HepG2 (cell line): ENCODE data around the gene CYP4F12. TPM values are rescaled to one million over a fixed set of nuclear protein-coding genes. Genes with fewer than 3 reads are reported as not detected.

Source experiments
- ATAD3A ChIP-seq: sonication (generic); formaldehyde crosslinking; IDR thresholded peaks from 2 replicates; pipeline ENCODE4 v1.4.0; 2020; ENCODE audit warnings: missing genetic modification reagents
- ELF1 ChIP-seq: sonication (generic); formaldehyde crosslinking; IDR thresholded peaks from 2 replicates; pipeline ENCODE4 v1.4.0; 2020; ENCODE audit warnings: missing genetic modification reagents
- ETV5 ChIP-seq: IDR thresholded peaks from 2 replicates; pipeline ENCODE4 v1.6.1; 2018; ENCODE audit warnings: missing biosample characterization, missing genetic modification reagents, inconsistent platforms, borderline replicate concordance
- GATAD1 ChIP-seq: IDR thresholded peaks from 2 replicates; pipeline ENCODE4 v1.6.1; 2016; ENCODE audit warnings: missing genetic modification reagents, missing compliant biosample characterization
- HNRNPLL ChIP-seq: fragments of 200-400 bp; formaldehyde crosslinking; IDR thresholded peaks from 2 replicates; pipeline ENCODE4 v1.6.1; 2017; ENCODE audit warnings: mild to moderate bottlenecking, low read depth, low read length; ENCODE audit not compliant: poor library complexity, severe bottlenecking
- HOXD1 ChIP-seq: sonication (generic); formaldehyde crosslinking; IDR thresholded peaks from 2 replicates; pipeline ENCODE4 v1.5.0; 2020; ENCODE audit warnings: missing genetic modification reagents
- MAZ ChIP-seq, 2 experiments: sonication (generic) in 1 of 2; formaldehyde crosslinking in 1 of 2; IDR thresholded peaks; 2 replicates each; pipeline versions ENCODE4 v1.5.0 to v1.6.1; 2012 to 2020; ENCODE audit warnings: low read depth in 2 of 2, mild to moderate bottlenecking in 2 of 2, borderline replicate concordance in 1 of 2, improper control_type of control experiment in 1 of 2, low read length in 1 of 2, missing genetic modification reagents in 1 of 2, moderate library complexity in 1 of 2
- MXD3 ChIP-seq: IDR thresholded peaks from 2 replicates; pipeline ENCODE4 v1.6.1; 2016; ENCODE audit warnings: mild to moderate bottlenecking, missing biosample characterization, missing genetic modification reagents
- NCOA2 ChIP-seq: sonication (generic); formaldehyde crosslinking; IDR thresholded peaks from 2 replicates; pipeline ENCODE4 v1.8.0; 2022; ENCODE audit warnings: inconsistent platforms
- RXRB ChIP-seq: IDR thresholded peaks from 2 replicates; pipeline ENCODE4 v1.6.1; 2016; ENCODE audit warnings: borderline replicate concordance, missing genetic modification reagents, missing compliant biosample characterization
- ZBTB25 ChIP-seq: IDR thresholded peaks from 2 replicates; pipeline ENCODE4 v1.6.1; 2018; ENCODE audit warnings: missing genetic modification reagents
- ZBTB7B ChIP-seq: sonication (generic); formaldehyde crosslinking; IDR thresholded peaks from 2 replicates; pipeline ENCODE4 v1.4.0; 2020; ENCODE audit warnings: missing genetic modification reagents
- ZBTB8A ChIP-seq: sonication (generic); formaldehyde crosslinking; IDR thresholded peaks from 2 replicates; pipeline ENCODE4 v1.4.0; 2020; ENCODE audit warnings: mild to moderate bottlenecking, low read depth, missing genetic modification reagents, borderline replicate concordance
- ZNF280B ChIP-seq: sonication (generic); formaldehyde crosslinking; IDR thresholded peaks from 2 replicates; pipeline ENCODE4 v1.5.0; 2020; ENCODE audit warnings: missing genetic modification reagents, mild to moderate bottlenecking, borderline replicate concordance
- ZNF331 ChIP-seq: sonication (generic); formaldehyde crosslinking; IDR thresholded peaks from 2 replicates; pipeline ENCODE4 v1.4.0; 2020; ENCODE audit warnings: missing genetic modification reagents
- ZNF501 ChIP-seq: sonication (generic); formaldehyde crosslinking; IDR thresholded peaks from 2 replicates; pipeline ENCODE4 v1.5.1; 2020; ENCODE audit warnings: mild to moderate bottlenecking, moderate library complexity, missing genetic modification reagents
- ZUFSP ChIP-seq: sonication (generic); formaldehyde crosslinking; IDR thresholded peaks from 2 replicates; pipeline ENCODE4 v1.9.0; 2021; ENCODE audit warnings: missing genetic modification reagents, mild to moderate bottlenecking, borderline replicate concordance
- polyA plus RNA-seq, 8 experiments: library from polyadenylated mRNA; depleted of rRNA in 3 of 8; stranded (reverse) in 7 of 8; unstranded in 1 of 8; fragments of >200 nt; fragmentation: Illumina TruSeq in 4 of 8; extraction: Trizol in 4 of 8; gene quantifications; 2 replicates each; pipeline versions ENCODE4 v1.2.1 to v1.2.3, GENCODE V29; 2011 to 2016; ENCODE audit warnings: low read depth in 4 of 8, missing spikeins in 1 of 8, mixed read lengths in 1 of 8; ENCODE audit not compliant: insufficient read depth in 1 of 8
- total RNA-seq, 5 experiments: library from RNA; depleted of rRNA; stranded (reverse); fragments of >200 nt; fragmentation: Illumina TruSeq; extraction: Trizol; gene quantifications; 2 replicates each; pipeline ENCODE4 v1.2.3, GENCODE V29; 2016; ENCODE audit warnings: low read depth in 1 of 5

The CYP4F12 gene
- total and polyA plus RNA-seq, 2 of the 13 experiments (the other 11 are each of a cell fraction or from before 2014, with no cell fraction given) = 29.9 to 30.8 TPM

- no peak for TF ChIP-seq ETV5
- no peak for TF ChIP-seq ZUFSP (CRISPR knock-in tag)
- TF ChIP-seq MAZ (IDR thresholded peaks at IDR 0.05; ENCODE audit: borderline replicate concordance, low read depth, low read length) = no peak
- TF ChIP-seq MAZ (CRISPR knock-in tag; IDR thresholded peaks at IDR 0.05; ENCODE audit: low read depth) = no peak
- no peak for TF ChIP-seq ZNF280B (CRISPR knock-in tag)
- TF ChIP-seq MXD3 = no peak
- no peak for TF ChIP-seq ZBTB25
- peak; percentile 61; the same call in 1 of the 2 replicates for TF ChIP-seq ZNF331 (CRISPR knock-in tag)
- no peak for TF ChIP-seq GATAD1
- TF ChIP-seq ELF1 (CRISPR knock-in tag) = no peak
- TF ChIP-seq ATAD3A (CRISPR knock-in tag) = no peak
- TF ChIP-seq ZBTB7B (CRISPR knock-in tag) = no peak
- TF ChIP-seq NCOA2 = no peak
- TF ChIP-seq ZNF501 (CRISPR knock-in tag) = no peak
- TF ChIP-seq HNRNPLL = no peak
- peak; percentile 63; the same call in 1 of the 2 replicates for TF ChIP-seq RXRB (CRISPR knock-in tag)
- no peak for TF ChIP-seq HOXD1 (CRISPR knock-in tag)
- TF ChIP-seq ZBTB8A (CRISPR knock-in tag) = no peak
These were observed 29.5 kb upstream of the CYP4F12 start (continued) for GRCh38 chr19:15643387-15643786.
